Measurements from ENCODE around the gene KIR2DL1. TPM values are rescaled to one million over a fixed set of nuclear protein-coding genes. Genes with fewer than 3 reads are reported as not detected.
"Not testable (repeated sequence)": the region's sequence is repeated elsewhere in the genome, so short reads cannot be mapped to it uniquely, and the experiment has no call there.

KIR2DL1 gene
- total and polyA plus RNA-seq, 10 of the 15 experiments (the other 5 are each of a cell fraction or from before 2014, with no cell fraction given), result 0.35 TPM; not detected in 9

- POLR2A ChIA-PET; ATAC-seq; H3K79me2 ChIP-seq (ENCODE audit: control insufficient read depth, insufficient read depth, low read length); DNase-seq (ENCODE audit: low read depth, low spot score); SMC1A ChIA-PET (ENCODE audit: uncharacterized antibody, unreplicated experiment); H3K9me3 ChIP-seq (replicated peaks; ENCODE audit: control insufficient read depth, insufficient read depth, low read length); BruUV-seq (replicated peaks); CTCF ChIA-PET; H3K4me1 ChIP-seq (ENCODE audit: control insufficient read depth, insufficient read depth, low read length); H2AFZ ChIP-seq (ENCODE audit: control insufficient read depth, low read depth, low read length); H3K27me3 ChIP-seq (replicated peaks in 1 of 2; ENCODE audit: control insufficient read depth in 2 of 2, insufficient read depth in 2 of 2, low read length in 1 of 2); FAIRE-seq; H3K4me3 ChIP-seq; H4K20me1 ChIP-seq (ENCODE audit: control insufficient read depth, insufficient read depth); H3K36me3 ChIP-seq (ENCODE audit: control insufficient read depth in 2 of 2, insufficient read depth in 2 of 2, low read length in 1 of 2); RAD21 ChIA-PET (ENCODE audit: unreplicated experiment); H3K4me2 ChIP-seq (ENCODE audit: control insufficient read depth, insufficient read depth); intact Hi-C loops (cut with micrococcal nuclease; ENCODE audit: unreplicated experiment); H3K27ac ChIP-seq (ENCODE audit: control insufficient read depth, insufficient read depth); H3K9ac ChIP-seq (ENCODE audit: control insufficient read depth, insufficient read depth, low read length): not testable (repeated sequence)
- in situ Hi-C loops (cut with MboI), result loop anchor here (5.0 kb wide), 1 partner anchor 76 kb away; no protein-coding TSS in a partner anchor
- 12% methylated on average over 13 of the region's 15 CpGs for whole genome bisulfite sequencing (ENCODE audit: insufficient coverage, insufficient replicate concordance, low lambda C conversion rate, missing lambda C conversion rate)
These were observed 1.7 kb downstream of the KIR2DL1 start for GRCh38 chr19:54771018-54771960.

GRCh38 chr19:54772666-54773065 is 3.1 kb downstream of the KIR2DL1 start:
- H2AFZ ChIP-seq (ENCODE audit: control insufficient read depth, low read depth, low read length); H3K79me2 ChIP-seq (ENCODE audit: control insufficient read depth, insufficient read depth, low read length); H3K36me3 ChIP-seq (ENCODE audit: control insufficient read depth in 2 of 2, insufficient read depth in 2 of 2, low read length in 1 of 2); H3K4me2 ChIP-seq (ENCODE audit: control insufficient read depth, insufficient read depth); H3K4me3 ChIP-seq; intact Hi-C loops (cut with micrococcal nuclease; ENCODE audit: unreplicated experiment); RAD21 ChIA-PET (ENCODE audit: unreplicated experiment); SMC1A ChIA-PET (ENCODE audit: uncharacterized antibody, unreplicated experiment); CTCF ChIA-PET; H3K9ac ChIP-seq (ENCODE audit: control insufficient read depth, insufficient read depth, low read length); H3K27me3 ChIP-seq (replicated peaks in 1 of 2; ENCODE audit: control insufficient read depth in 2 of 2, insufficient read depth in 2 of 2, low read length in 1 of 2); FAIRE-seq; H3K9me3 ChIP-seq (replicated peaks; ENCODE audit: control insufficient read depth, insufficient read depth, low read length); BruUV-seq (replicated peaks); ATAC-seq; H3K4me1 ChIP-seq (ENCODE audit: control insufficient read depth, insufficient read depth, low read length); POLR2A ChIA-PET; H4K20me1 ChIP-seq (ENCODE audit: control insufficient read depth, insufficient read depth); DNase-seq (ENCODE audit: low read depth, low spot score); H3K27ac ChIP-seq (ENCODE audit: control insufficient read depth, insufficient read depth): not testable (repeated sequence)
- 0% methylated on average over 2 of the region's 2 CpGs for WGBS (ENCODE audit: insufficient coverage, insufficient replicate concordance, low lambda C conversion rate, missing lambda C conversion rate)
- in situ Hi-C loops (cut with MboI), result loop anchor here (5.0 kb wide), 1 partner anchor 75 kb away; no protein-coding TSS in a partner anchor

GRCh38 chr19:54775095-54775815 is 5.7 kb downstream of the KIR2DL1 start:
- H3K9me3 ChIP-seq (replicated peaks; ENCODE audit: control insufficient read depth, insufficient read depth, low read length); H3K27ac ChIP-seq (ENCODE audit: control insufficient read depth, insufficient read depth); POLR2A ChIA-PET; H3K4me2 ChIP-seq (ENCODE audit: control insufficient read depth, insufficient read depth); H3K9ac ChIP-seq (ENCODE audit: control insufficient read depth, insufficient read depth, low read length); intact Hi-C loops (cut with micrococcal nuclease; ENCODE audit: unreplicated experiment); DNase-seq (ENCODE audit: low read depth, low spot score); H2AFZ ChIP-seq (ENCODE audit: control insufficient read depth, low read depth, low read length); H4K20me1 ChIP-seq (ENCODE audit: control insufficient read depth, insufficient read depth); H3K27me3 ChIP-seq (replicated peaks in 1 of 2; ENCODE audit: control insufficient read depth in 2 of 2, insufficient read depth in 2 of 2, low read length in 1 of 2); SMC1A ChIA-PET (ENCODE audit: uncharacterized antibody, unreplicated experiment); FAIRE-seq; CTCF ChIA-PET; H3K4me1 ChIP-seq (ENCODE audit: control insufficient read depth, insufficient read depth, low read length); H3K36me3 ChIP-seq (ENCODE audit: control insufficient read depth in 2 of 2, insufficient read depth in 2 of 2, low read length in 1 of 2); BruUV-seq (replicated peaks); RAD21 ChIA-PET (ENCODE audit: unreplicated experiment); H3K79me2 ChIP-seq (ENCODE audit: control insufficient read depth, insufficient read depth, low read length); in situ Hi-C loops (cut with MboI); H3K4me3 ChIP-seq; ATAC-seq: not testable (repeated sequence)
- WGBS (ENCODE audit: insufficient coverage, insufficient replicate concordance, low lambda C conversion rate, missing lambda C conversion rate), result 14% methylated on average over 12 of the region's 12 CpGs

GRCh38 chr19:54775830-54776229 is 6.2 kb downstream of the KIR2DL1 start:
- in situ Hi-C loops (cut with MboI); H2AFZ ChIP-seq (ENCODE audit: control insufficient read depth, low read depth, low read length); H3K36me3 ChIP-seq (ENCODE audit: control insufficient read depth in 2 of 2, insufficient read depth in 2 of 2, low read length in 1 of 2); H4K20me1 ChIP-seq (ENCODE audit: control insufficient read depth, insufficient read depth); FAIRE-seq; H3K4me1 ChIP-seq (ENCODE audit: control insufficient read depth, insufficient read depth, low read length); DNase-seq (ENCODE audit: low read depth, low spot score); CTCF ChIA-PET; BruUV-seq (replicated peaks); H3K27me3 ChIP-seq (replicated peaks in 1 of 2; ENCODE audit: control insufficient read depth in 2 of 2, insufficient read depth in 2 of 2, low read length in 1 of 2); ATAC-seq; H3K79me2 ChIP-seq (ENCODE audit: control insufficient read depth, insufficient read depth, low read length); H3K27ac ChIP-seq (ENCODE audit: control insufficient read depth, insufficient read depth); POLR2A ChIA-PET; H3K4me3 ChIP-seq; H3K9me3 ChIP-seq (replicated peaks; ENCODE audit: control insufficient read depth, insufficient read depth, low read length); SMC1A ChIA-PET (ENCODE audit: uncharacterized antibody, unreplicated experiment); RAD21 ChIA-PET (ENCODE audit: unreplicated experiment); intact Hi-C loops (cut with micrococcal nuclease; ENCODE audit: unreplicated experiment); H3K9ac ChIP-seq (ENCODE audit: control insufficient read depth, insufficient read depth, low read length); H3K4me2 ChIP-seq (ENCODE audit: control insufficient read depth, insufficient read depth): not testable (repeated sequence)
- 28% methylated on average over 8 of the region's 8 CpGs for WGBS (ENCODE audit: insufficient coverage, insufficient replicate concordance, low lambda C conversion rate, missing lambda C conversion rate)
